ENCODE measurements around the gene GDF10.

GDF10 gene

DNA sequence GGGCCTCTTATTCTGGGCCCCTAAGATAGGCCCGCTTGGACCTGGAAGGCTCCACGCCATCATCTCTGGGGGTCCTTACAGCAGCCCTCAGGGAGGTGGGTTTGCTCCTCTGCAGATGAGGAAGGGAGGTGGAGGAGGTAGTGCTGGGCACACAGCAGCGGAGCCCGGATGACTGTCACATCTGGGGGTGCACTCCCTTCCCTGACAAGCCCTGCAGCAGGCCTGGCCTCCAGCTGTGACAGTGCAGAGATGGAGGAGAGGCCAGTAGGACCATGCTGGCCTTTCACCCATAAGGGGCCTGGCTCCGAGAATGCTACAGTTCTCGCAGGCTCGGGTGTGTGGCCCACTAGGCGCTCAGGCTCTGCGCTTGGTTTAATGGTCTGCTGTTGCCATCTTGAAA lies 31.5 kb downstream of the GDF10 start:
- H3K27ac ChIP-seq = no peak overlapping the region
- TF ChIP-seq, protein P1, sequence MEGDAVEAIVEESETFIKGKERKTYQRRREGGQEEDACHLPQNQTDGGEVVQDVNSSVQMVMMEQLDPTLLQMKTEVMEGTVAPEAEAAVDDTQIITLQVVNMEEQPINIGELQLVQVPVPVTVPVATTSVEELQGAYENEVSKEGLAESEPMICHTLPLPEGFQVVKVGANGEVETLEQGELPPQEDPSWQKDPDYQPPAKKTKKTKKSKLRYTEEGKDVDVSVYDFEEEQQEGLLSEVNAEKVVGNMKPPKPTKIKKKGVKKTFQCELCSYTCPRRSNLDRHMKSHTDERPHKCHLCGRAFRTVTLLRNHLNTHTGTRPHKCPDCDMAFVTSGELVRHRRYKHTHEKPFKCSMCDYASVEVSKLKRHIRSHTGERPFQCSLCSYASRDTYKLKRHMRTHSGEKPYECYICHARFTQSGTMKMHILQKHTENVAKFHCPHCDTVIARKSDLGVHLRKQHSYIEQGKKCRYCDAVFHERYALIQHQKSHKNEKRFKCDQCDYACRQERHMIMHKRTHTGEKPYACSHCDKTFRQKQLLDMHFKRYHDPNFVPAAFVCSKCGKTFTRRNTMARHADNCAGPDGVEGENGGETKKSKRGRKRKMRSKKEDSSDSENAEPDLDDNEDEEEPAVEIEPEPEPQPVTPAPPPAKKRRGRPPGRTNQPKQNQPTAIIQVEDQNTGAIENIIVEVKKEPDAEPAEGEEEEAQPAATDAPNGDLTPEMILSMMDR (conservative IDR thresholded peaks at IDR 0.05) = no peak

DNA sequence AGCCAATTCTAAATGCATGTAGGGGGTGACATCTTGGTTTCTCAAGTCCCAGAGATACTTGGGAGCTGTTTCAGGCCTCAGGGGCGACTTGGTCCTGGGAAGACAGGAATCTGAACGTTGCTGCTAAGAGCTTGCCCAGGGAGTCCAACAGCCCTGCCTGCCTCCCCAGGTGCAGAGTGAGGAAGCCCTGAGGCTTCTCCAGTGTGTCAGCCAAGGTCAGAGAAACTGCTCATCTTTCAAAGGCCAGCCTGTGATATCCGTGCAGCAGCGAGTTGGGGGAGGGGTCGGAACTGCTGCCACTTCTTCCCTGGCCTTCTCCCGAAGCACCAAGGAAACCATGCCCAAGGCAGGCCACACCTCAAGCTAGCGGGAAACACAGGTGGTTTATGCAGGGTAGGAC lies 32.0 kb downstream of the GDF10 start:
- H3K27ac ChIP-seq = no peak overlapping the region
- TF ChIP-seq, protein P1 (conservative IDR thresholded peaks at IDR 0.05) = no peak

DNA sequence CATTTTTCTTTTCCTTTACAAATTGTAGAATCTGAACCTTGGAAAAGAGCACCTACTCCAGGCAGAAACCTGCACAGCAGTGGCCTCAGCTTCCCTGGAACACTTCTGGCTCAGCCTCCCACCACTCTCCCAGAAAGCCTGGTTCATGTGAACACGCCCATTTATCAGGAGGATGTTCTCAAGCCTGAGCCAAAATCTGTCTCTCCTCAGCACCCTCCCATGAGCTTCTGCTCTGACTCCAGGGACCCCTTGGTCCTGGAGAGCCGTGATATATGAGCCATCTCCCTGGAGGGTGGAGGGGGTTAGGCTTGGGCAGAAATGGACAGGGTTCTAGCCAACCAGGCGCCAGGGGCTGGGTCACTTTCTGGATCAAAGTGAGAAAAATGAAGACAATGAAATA lies 32.4 kb downstream of the GDF10 start:
- TF ChIP-seq, protein P1 (conservative IDR thresholded peaks at IDR 0.05) = no peak
- no peak overlapping the region for H3K27ac ChIP-seq

DNA sequence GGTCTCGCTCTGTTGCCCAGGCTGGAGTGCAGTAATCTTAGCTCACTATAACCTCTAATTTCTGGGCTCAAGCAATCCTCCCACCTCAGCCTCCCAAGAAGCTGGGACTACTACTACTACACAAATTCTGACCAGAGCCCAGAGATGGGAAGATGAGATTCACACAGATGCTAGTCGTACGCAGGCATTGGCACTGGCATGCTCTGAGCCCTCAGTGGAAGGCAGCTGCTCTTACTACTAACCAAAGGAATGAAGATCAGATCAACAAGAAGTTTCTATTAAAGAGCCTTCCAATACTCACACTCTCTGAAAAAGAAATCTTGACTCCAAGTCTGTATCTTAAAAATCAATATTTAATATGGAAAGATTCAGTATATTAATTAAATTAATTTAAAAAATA lies 32.9 kb downstream of the GDF10 start:
- TF ChIP-seq, protein P1 (conservative IDR thresholded peaks at IDR 0.05) = no peak
- no peak overlapping the region for H3K27ac ChIP-seq

DNA sequence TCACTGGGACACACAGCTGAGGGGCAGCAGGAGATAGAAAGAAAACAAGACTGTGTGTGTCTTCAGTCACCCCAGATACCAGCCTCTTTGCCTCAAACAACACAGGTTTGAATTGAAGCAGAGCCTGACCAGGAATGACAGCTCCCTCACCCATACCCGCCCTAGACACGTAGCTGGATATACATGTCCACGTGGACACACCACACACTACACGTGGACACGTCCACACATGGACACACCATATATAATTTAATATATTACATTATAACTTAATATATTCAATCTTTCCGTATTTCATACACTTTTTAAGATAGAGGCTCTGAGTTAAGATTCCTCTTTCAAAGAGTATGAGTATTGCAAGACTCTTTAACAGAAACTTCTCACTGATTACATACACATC lies 33.5 kb downstream of the GDF10 start:
- TF ChIP-seq, protein P1 (conservative IDR thresholded peaks at IDR 0.05) = no peak
- no peak overlapping the region for H3K27ac ChIP-seq

DNA sequence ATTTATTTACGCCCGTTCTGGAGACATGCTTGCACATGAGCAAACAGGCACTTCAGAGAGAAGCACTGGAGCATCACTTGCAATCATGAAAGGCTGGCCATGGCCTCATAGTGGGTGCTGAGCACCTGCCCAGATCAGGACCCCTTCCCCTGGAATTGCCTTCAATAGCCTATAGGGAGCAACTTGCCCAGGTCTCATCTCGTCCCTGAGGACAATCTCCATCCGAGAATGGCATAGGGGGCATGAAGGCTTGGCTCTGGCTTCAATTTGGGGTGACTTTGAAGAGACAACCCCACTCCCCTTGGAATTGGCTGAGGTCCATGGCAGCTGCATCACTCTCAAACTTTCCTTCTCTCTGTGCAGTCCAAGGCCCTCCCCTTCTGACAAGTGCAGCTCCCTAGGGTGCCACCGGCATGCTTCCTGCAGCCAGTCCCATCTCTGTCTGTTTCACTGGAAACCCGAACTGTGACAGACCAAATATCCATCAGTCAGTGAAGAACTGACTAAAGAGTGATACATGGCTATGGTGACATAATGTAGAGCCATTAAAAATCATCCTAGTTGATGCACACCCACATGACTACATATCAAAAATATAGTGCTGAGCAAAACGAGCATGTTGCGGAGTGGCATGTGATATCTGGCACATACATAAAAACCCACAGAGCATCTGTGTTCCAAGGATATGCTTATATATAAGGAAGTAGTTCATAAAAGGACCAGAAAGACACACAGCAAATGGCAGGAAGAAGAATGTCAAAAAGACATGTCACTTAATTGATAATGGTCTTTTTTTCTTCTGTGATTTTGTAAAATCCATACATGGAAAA lies 34.7 kb downstream of the GDF10 start:
- TF ChIP-seq, protein P1 (conservative IDR thresholded peaks at IDR 0.05) = no peak
- no peak overlapping the region for H3K27ac ChIP-seq

DNA sequence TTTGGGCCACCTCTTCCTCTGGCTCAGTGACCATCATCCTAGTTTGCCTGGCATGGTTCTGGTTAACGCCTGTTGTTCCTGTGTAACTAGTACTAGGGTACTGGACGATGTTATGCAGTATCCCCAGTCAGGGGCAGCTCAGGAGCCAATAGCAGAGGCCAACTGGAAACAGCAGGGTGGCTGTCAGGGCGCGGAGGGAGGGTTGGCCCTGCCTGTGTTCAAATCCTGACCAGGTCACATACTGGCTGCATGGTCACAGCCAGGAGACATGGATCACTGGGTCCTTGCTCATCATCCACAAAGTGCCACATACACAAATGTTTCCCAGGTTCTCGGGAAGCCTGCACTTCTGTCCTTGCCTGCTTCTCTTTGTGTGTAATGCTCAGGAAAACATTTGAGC lies 35.9 kb downstream of the GDF10 start:
- TF ChIP-seq, protein P1 (conservative IDR thresholded peaks at IDR 0.05) = no peak
- H3K27ac ChIP-seq = no peak overlapping the region

Data from VCaP (cell line).